ENCODE results near the gene EPHB1.

EPHB1 gene

DNA sequence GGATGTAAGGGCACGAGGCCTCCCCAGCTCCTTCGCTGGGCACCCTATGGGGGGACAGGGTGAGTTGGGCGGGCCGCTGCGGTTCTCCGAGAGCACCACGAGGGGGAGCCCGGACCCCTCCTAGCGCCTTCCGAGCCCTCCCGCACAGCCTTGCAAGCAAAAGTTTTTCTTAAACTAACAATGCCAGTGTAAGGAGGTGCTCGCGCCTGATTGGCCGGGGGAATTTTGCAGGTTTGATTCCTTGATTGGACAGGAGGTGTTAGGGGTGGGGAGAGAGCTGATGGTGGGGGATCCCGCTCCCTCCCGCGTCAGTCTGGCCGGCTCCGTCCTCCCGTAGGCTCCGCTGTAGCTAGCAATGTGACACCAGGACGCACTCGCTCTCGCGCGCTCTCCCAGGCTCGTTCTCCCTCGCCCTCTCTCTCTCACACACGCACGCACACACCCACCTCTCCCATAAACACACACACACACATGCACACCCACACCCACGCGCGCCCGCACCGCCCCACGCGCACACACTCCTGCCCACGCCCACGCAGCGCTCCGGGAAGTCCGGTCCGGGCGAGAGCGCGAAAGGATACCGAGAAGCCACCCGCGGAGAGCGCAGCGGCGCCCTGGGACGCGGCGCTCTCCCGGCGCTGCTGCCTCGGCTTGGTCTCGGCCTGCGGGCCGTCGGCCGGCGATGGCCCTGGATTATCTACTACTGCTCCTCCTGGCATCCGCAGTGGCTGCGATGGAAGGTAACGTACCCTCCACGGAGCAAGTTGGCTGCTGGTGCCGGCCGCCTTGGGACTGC lies at the start of gene EPHB1:
TSS of gene EPHB1 (plus strand) at position 311 of the 796 bp plus-strand sequence.
- peak; percentile 92 for DNase-seq

DNA sequence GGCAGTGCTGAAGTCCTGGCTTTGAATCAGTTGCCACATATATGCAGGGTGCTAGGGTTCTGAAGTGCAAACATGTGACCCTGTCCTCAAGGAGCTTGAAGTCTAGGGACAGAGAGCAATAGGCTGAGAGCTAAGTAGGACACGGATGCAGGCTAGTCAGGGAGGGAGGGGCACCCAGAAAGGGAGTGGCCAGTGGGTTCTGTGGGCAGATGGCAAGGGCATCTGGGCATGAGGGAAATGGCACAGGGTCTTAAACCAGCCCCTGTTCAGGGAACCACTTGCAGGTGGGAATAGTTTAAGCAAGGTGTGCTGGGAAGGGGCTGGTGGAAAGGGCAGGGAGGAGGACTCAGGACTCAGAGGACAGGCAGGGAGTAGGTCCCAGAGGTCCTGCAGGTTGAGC lies 46.4 kb upstream of the EPHB1 start:
- no peak for DNase-seq

GRCh38 chr3:134749174-134749573 lies 45.9 kb upstream of the EPHB1 start:
- DNase-seq = no peak

DNA sequence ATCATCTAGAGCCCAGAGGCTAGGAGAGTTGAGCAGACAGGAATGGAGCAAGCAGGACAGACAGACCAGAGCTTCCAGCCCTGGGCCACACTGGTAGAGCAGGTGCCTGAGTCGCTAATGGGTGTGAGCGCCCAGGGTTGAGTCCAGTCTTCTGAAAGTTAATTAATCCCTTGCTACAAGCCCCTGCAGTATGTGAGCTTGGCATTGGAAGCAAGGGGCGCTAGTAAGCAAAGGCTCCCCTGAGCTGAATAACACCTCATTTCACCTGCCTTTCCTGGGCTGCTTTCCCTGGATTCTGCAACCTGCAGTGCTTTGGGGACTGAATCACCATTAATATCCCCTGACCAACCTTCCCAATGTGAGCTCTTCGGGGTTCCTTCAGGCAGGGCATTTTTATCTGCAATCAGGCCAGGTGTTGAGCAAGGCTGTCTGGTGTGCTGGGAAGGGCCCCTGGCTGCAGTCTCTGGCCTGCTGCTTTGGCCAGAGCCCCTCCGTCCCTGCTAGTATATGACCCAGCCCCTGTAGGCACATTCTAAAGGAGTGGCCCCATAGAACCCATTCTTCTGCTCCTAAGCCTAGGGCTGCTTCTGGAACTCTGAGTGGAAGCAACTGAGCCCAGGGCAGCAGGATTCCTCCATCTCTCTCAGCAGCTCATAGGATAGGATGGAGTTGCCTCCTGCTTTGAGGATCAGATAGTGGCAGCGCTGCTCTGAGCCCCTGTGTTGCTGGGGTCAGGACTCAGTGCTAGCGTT lies 45.1 kb upstream of the EPHB1 start:
- no peak for DNase-seq

- DNase-seq = no peak
Observed at GRCh38 chr3:134751831-134752230, 43.2 kb upstream of the EPHB1 start.

- no peak for DNase-seq
Observed at GRCh38 chr3:134752761-134753461, 42.1 kb upstream of the EPHB1 start.

GRCh38 chr3:134753999-134754742 lies 40.9 kb upstream of the EPHB1 start:
- no peak for DNase-seq

- DNase-seq = no peak
Observed at GRCh38 chr3:134754768-134755559, 40.1 kb upstream of the EPHB1 start.

- DNase-seq = no peak
Observed at GRCh38 chr3:134755821-134756220, 39.2 kb upstream of the EPHB1 start.

- no peak for DNase-seq
Observed at GRCh38 chr3:134757549-134758069, 37.5 kb upstream of the EPHB1 start.

- DNase-seq = no peak
Observed at GRCh38 chr3:134761213-134761612, 33.8 kb upstream of the EPHB1 start.

- DNase-seq = no peak
Observed at GRCh38 chr3:134762016-134762415, 33.0 kb upstream of the EPHB1 start.

GRCh38 chr3:134765468-134765867 lies 29.6 kb upstream of the EPHB1 start:
- no peak for DNase-seq

- no peak for DNase-seq
Observed at GRCh38 chr3:134766290-134766689, 28.8 kb upstream of the EPHB1 start.

- DNase-seq = no peak
Observed at GRCh38 chr3:134768116-134768515, 26.9 kb upstream of the EPHB1 start.

GRCh38 chr3:134768837-134769236 lies 26.2 kb upstream of the EPHB1 start:
- no peak for DNase-seq

DNA sequence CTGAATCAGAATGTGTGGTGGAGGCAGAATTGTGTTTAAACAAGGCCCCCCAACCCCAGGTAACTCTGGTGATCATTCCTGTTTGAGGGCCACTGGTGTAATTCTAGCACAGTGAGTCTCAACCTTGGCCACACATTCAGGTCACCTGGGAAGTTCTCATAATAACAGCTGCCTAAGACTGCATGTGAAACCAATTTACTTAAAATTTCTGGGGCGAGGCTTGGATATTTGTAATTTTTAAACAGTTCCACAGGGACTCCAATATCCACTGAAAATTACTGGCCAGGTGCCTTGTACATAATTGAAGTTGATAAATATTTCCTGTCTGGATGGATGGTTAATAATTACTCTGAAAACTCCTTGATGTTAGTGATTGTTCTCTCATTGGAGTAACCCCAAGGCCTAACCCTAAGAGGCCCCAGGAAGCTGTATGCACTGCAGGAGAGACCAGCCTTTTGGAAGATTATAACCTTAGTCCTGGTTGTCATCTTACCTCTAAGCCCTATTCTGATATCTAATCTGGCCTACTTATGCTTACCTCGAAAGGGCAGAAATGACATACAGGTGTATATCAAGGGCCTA lies 25.7 kb upstream of the EPHB1 start:
- no peak for DNase-seq

DNA sequence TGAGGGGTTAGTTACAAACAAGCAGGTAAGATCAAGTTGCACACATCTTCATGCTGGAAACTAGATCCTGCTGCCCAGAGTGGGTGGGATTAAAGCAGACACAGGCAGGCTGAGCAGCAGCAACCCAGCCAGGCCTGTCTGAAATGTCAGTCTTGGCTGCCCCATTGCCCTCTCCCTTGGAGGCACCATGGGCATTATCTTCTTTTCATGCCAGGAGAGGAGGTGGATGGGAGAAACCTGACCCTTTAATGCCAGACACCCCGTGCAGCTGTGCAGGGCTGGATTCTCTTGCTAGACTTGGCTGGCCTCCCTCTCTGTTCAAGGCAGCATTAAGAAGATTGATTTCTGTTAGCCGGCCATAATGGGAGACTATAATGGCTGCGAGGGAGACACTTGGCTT lies 23.0 kb upstream of the EPHB1 start:
- no peak for DNase-seq

- no peak for DNase-seq
Observed at GRCh38 chr3:134772591-134772990, 22.5 kb upstream of the EPHB1 start.

- no peak for DNase-seq
Observed at GRCh38 chr3:134775831-134776230, 19.2 kb upstream of the EPHB1 start.

GRCh38 chr3:134776518-134776917 lies 18.5 kb upstream of the EPHB1 start:
- DNase-seq = no peak

Data from NCI-H2107 (cell line).